Cerebellar nuclear complex (tissue), 1 donor: ENCODE data around the gene CHST15.

ENCODE experiments used
- DNase-seq, 2 experiments: peaks; one replicate each; lab custom pipeline; 2025; lab: John Stamatoyannopoulos, UW

CHST15 gene, protein sequence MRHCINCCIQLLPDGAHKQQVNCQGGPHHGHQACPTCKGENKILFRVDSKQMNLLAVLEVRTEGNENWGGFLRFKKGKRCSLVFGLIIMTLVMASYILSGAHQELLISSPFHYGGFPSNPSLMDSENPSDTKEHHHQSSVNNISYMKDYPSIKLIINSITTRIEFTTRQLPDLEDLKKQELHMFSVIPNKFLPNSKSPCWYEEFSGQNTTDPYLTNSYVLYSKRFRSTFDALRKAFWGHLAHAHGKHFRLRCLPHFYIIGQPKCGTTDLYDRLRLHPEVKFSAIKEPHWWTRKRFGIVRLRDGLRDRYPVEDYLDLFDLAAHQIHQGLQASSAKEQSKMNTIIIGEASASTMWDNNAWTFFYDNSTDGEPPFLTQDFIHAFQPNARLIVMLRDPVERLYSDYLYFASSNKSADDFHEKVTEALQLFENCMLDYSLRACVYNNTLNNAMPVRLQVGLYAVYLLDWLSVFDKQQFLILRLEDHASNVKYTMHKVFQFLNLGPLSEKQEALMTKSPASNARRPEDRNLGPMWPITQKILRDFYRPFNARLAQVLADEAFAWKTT

DNA sequence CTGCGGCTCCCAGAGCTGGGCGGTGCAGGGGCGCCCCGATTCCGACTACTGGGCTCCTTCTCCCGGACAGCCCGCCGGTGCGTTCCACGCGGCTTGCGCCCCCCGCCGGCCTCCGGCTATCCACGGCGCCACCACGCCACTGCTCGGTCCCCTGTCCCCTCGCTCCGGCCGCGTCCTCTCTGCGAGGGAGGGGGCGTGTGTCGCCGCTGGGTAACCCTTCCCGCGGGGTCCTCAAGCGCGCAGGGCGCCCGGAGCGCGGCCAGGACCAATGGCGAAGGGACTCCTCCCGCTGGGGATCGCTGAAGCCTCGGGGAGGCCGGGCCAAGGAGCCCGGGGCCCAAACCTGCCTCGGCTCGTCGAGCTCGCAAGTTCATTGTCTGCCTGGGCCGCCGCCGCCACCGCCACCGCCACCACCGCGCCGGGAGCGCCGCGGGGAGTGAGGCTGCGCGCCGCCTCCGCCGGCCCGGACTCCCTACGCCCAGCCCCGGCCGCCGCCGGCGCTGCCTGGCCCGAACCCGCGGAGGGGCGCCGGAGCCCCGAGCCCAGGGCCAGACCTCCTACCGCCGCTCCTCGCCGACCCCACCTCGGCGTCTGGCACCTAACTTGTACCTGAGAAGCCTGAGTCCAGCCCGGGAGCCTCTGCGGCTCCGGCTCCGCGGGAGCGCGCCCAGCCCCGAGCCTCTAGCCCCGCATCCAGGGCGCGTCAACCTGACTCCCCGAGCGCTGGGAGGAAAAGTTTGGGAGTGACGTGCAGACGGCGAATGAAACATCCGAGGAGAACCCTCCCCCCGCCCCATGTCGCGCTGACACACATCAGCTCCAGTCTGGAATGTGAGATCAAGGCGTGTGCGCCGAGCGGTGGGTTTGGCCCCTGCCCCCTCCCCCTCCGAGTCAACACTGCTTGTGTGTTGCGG is at the start of gene CHST15:
Gene CHST15 (minus strand): TSS at position 739 of the 914 bp plus-strand sequence. CDS start 47,386 bp downstream, outside the sequence.
- no peak for DNase-seq

DNA sequence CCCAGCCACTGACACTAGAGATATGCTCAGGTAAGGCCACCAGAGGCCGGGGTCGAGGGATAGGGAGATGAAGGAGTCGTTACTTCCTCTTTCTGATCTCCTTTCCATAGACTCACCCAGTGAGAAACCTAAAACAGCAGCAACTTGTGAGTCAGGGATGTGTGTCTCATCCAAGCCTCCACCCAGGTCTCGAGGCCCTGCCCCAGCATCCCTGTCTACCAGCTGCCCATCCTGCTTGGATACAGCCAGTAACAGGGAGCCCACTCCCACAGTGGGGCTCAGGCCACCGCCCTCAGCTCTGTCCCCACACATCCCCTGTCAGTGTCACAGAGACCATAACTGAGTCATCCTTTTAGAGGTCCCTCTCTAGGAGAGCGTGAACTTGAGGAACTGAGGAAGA is 49.6 kb upstream of the CHST15 start:
- no peak for DNase-seq

GRCh38 chr10:124142006-124142739 is 48.8 kb upstream of the CHST15 start:
- no peak for DNase-seq

- no peak for DNase-seq
These were observed 45.5 kb upstream of the CHST15 start for GRCh38 chr10:124138883-124139348.

- no peak for DNase-seq
These were observed 44.9 kb upstream of the CHST15 start for GRCh38 chr10:124138195-124138882.

DNA sequence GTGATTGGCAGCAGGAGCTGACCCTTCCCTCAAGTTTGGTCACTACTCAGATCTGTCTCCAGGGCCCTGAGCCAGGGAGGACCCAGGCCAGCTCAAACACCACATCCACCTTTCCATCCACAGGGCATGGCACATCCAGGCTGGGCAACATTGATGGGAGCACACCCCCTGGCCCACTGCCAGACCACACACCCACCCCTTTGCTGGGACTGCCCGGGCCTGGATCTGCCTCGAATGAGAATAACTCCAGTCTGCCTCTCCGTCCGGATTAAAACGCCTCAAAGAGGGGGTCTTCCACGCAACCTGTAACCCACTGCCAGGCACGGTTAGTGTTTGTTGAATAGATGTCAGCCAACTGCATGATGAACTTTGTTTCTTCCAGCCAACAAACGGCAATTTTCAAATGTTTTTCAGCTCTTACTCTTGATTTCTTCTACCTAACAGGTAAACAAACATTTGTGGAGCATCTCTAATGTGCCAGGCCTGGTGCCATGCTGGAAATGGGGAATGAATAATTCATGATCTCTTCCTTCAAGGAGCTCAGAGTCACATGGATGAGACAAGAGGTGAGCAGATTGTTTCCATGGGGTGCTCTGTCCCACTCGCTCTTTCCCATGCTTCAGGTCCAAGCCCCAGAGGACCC is 41.0 kb upstream of the CHST15 start:
- no peak for DNase-seq

GRCh38 chr10:124132876-124133275 is 39.5 kb upstream of the CHST15 start:
- no peak for DNase-seq

GRCh38 chr10:124132306-124132705 is 38.9 kb upstream of the CHST15 start:
- no peak for DNase-seq

DNA sequence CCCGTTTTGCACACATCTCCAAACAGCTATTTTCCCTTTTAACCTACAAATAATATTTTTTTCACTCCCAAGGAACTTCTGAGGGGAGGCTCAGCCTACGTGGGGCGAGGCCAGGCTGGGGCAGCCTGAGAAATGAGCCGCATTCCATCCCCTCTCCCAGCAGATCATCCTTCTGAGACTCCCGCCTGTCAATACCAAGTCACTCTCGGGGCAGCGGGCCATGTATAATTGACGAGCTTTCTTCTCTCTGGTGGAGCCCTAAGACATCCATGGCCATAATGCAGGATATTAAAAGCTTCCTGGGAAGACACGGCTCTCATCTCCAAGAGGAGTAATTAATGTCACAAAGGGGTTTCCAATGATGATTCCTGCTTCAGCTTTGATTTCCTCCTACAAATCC is 37.8 kb upstream of the CHST15 start:
- no peak for DNase-seq

- no peak for DNase-seq
These were observed 37.0 kb upstream of the CHST15 start for GRCh38 chr10:124130198-124130900.

- DNase-seq, result no peak
These were observed 36.1 kb upstream of the CHST15 start for GRCh38 chr10:124129471-124129870.

- no peak for DNase-seq
These were observed 35.4 kb upstream of the CHST15 start for GRCh38 chr10:124128811-124129145.

DNA sequence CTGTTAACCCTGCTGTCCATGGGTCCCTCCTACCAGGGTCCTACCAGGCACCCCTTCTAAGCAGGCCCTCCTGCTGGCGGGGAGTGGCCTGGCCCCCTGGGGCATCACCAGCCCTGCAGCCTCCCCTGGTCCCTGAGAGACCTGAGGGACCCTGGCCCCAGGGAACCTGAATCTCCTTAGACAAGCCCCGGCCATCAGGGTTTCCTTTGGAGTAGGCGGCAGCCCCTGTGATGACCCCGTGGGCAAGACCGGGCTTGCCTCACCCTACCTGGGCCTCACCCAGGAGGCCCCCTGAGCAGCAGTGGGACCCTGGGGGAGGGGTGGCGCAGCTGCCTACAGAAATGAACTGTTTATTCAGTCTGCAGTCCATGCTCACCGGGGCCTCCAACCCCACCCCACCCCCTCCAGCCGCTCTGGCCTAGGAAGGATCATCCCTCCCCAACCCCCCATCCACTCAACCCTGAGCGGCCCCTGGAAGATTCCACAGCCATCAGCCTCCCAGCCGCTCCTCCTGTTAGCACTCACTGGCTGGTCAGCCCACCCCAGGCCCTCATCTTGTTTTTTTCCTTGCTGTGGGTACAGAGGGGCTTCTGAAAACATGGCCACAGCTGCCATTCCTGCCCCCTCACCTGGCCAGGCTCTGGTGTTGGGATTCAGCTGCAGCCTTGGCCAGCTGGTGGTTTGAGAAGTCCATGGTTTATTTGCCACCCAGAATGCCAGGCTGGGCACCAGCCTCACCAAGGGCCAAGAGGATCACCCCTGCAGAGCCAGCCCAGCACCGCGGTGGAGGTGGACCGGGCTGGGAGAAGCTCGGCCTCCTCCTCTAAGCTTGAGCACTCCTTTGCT is 34.8 kb upstream of the CHST15 start:
- DNase-seq, result no peak

DNA sequence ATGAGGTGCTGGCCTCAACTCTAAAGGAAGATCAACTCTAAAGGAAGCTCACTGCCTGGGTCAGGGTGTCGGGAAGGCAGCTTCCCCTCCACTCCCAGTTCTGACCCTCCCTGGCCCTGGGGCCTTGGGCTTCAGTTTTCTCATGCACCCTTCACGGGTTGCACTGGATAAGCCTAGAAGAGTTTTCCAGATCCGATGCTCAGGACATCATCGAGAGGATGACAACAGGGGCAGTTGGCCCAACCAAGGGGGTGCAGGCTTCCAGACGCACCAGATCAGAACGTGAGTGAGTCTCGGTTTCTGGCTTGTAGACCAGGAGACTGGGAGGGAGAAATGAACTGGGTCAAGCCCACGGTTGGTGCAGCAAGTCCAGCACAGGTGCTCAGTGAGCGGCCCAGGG is 34.2 kb upstream of the CHST15 start:
- no peak for DNase-seq

- DNase-seq, result no peak
These were observed 33.6 kb upstream of the CHST15 start for GRCh38 chr10:124126983-124127385.

- DNase-seq, result no peak
These were observed 33.0 kb upstream of the CHST15 start for GRCh38 chr10:124126145-124126982.

- no peak for DNase-seq
These were observed 32.1 kb upstream of the CHST15 start for GRCh38 chr10:124125305-124126116.
